Upper lobe of right lung (tissue), 1 donor: ENCODE data around the gene WAC. TPM values are rescaled to one million over a fixed set of nuclear protein-coding genes. Genes with fewer than 3 reads are reported as not detected.
"Not testable (repeated sequence)": the region's sequence is repeated elsewhere in the genome, so short reads cannot be mapped to it uniquely, and the experiment has no call there.

Experiments
- ATAC-seq: fragments of 200-7000 bp; cut with Tn5 transposase; one replicate; pipeline ENCODE4 v1.9.1; 2020; ENCODE audit warnings: mild to moderate bottlenecking, moderate library complexity
- DNase-seq: peaks from one replicate; pipeline ENCODE4 v3.0.0-alpha.2; 2020
- H3K27ac ChIP-seq: fragments of 200-600 bp; one replicate; pipeline ENCODE4 v1.8.0; 2022
- H3K27me3 ChIP-seq: fragments of 200-600 bp; one replicate; pipeline ENCODE4 v1.8.0; 2022; ENCODE audit warnings: mild to moderate bottlenecking
- H3K36me3 ChIP-seq: fragments of 200-600 bp; one replicate; pipeline ENCODE4 v1.8.0; 2022
- H3K4me1 ChIP-seq: fragments of 200-600 bp; one replicate; pipeline ENCODE4 v1.8.0; 2022
- H3K4me3 ChIP-seq: fragments of 200-600 bp; one replicate; pipeline ENCODE4 v1.8.0; 2022; ENCODE audit warnings: mild to moderate bottlenecking
- H3K9me3 ChIP-seq: fragments of 200-600 bp; one replicate; pipeline ENCODE4 v1.8.0; 2022
- intact Hi-C: fragments of 100-400 bp; cut with DNase I; formaldehyde crosslinking; loops from one replicate; pipeline ENCODE4 v1.11.0; 2022
- total RNA-seq: library from RNA; stranded (reverse); fragmentation: NEBNext Ultra II Directional; extraction: Animal tissue kit (Norgen Biotek cat#: 25700); gene quantifications from one replicate; pipeline ENCODE4 v1.2.1, GENCODE V29; 2021
- TF ChIP-seq, protein P1 (sequence below): fragments of 200-600 bp; IDR thresholded peaks from one replicate; pipeline ENCODE4 v1.8.0; 2022; ENCODE audit warnings: antibody characterized with exemption
- donor health status: DM: no; HTN: yes; CAD: no; lungs with severe emphysema.

The WAC gene
- total RNA-seq, 1 donor from 2014 or later, result 122 TPM

DNA sequence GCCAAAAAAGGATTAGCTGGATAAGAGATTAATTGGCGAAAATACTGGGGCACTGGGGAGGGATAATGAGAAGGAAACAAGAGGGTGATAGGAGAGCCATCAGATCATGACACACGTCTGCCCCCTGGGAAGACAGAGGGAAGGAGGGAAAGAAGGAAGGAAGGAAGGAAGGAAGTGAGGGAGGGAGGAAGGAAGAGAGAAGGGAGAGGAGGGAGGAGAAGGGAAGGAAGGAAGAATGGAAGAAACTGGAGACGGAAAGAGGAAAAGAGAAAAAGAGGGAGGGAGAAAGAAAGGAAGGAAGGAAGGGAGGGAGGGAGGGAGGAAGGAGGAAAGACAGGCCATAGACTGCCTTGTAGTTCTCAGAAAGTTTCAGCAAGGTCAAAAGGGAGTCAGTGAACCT is 37.8 kb upstream of the WAC start:
- no peaks in the 10 kb centered on the region for H3K4me1 ChIP-seq
- H3K27me3 ChIP-seq, result no peaks in the 10 kb centered on the region
- no peak overlapping the region for H3K4me3 ChIP-seq
- no peak overlapping the region for H3K27ac ChIP-seq
- TF ChIP-seq, protein P1, sequence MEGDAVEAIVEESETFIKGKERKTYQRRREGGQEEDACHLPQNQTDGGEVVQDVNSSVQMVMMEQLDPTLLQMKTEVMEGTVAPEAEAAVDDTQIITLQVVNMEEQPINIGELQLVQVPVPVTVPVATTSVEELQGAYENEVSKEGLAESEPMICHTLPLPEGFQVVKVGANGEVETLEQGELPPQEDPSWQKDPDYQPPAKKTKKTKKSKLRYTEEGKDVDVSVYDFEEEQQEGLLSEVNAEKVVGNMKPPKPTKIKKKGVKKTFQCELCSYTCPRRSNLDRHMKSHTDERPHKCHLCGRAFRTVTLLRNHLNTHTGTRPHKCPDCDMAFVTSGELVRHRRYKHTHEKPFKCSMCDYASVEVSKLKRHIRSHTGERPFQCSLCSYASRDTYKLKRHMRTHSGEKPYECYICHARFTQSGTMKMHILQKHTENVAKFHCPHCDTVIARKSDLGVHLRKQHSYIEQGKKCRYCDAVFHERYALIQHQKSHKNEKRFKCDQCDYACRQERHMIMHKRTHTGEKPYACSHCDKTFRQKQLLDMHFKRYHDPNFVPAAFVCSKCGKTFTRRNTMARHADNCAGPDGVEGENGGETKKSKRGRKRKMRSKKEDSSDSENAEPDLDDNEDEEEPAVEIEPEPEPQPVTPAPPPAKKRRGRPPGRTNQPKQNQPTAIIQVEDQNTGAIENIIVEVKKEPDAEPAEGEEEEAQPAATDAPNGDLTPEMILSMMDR, result no peak
- no peaks in the 10 kb centered on the region for H3K36me3 ChIP-seq
- ATAC-seq (no peak), DNase-seq (no peak)
- H3K9me3 ChIP-seq, result no peaks in the 10 kb centered on the region
- intact Hi-C loops, result no loop called here

DNA sequence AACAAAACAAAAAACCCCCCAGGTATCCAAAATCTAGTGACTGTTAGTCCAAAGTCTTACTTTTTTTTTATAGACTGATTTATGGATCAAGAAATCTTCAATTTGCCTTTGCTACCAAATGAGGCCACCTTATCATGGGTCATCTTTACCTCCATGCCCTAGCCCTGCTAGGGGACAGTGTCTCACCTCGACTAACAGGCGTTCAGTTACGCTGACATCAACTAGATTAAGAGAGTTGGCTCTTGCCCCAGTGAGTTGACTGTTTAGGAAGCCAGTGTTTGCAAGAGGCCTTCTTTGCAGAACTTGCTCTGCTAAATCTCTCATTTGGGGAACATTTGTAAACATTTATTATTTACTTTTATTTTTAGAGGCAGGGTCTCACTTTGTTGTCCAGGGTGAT is 36.9 kb upstream of the WAC start:
- H3K4me1 ChIP-seq, result no peaks in the 10 kb centered on the region
- no peak overlapping the region for H3K27ac ChIP-seq
- intact Hi-C loops, result no loop called here
- H3K27me3 ChIP-seq, result no peaks in the 10 kb centered on the region
- DNase-seq, result no peak
- TF ChIP-seq, protein P1, result no peak
- ATAC-seq, result no peak
- no peaks in the 10 kb centered on the region for H3K36me3 ChIP-seq
- H3K4me3 ChIP-seq, result no peak overlapping the region
- no peaks in the 10 kb centered on the region for H3K9me3 ChIP-seq

DNA sequence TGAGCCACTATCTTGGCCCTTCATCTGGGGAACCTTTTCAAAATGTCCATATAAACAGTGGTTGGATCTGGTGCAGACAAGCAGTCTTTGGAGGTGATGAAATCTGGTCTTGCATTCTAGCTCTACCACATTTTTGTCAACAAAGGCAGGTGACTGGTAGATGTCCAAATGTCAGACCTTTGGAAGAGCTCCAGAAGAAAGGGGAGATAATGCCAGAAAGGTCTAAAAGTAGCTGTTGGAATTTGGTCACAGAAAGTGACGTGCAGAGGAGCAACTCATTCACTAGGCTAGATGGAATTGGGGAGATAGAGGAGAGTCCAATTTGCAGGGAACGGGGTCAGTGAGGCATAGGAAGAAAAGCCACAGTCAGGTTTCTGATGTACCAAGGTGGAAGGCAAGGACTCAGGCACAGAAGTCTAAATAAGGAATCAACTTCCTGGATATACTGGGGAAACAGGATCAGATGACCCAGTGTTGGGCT is 36.4 kb upstream of the WAC start:
- Histone ChIP-seq H3K27ac (no peak overlapping the region), H3K4me1 (no peaks in the 10 kb centered on the region), H3K27me3 (no peaks in the 10 kb centered on the region), H3K4me3 (no peak overlapping the region), H3K9me3 (no peaks in the 10 kb centered on the region), H3K36me3 (no peaks in the 10 kb centered on the region)
- DNase-seq (no peak), ATAC-seq (peak; percentile 29)
- TF ChIP-seq, protein P1, result no peak
- intact Hi-C loops, result no loop called here

DNA sequence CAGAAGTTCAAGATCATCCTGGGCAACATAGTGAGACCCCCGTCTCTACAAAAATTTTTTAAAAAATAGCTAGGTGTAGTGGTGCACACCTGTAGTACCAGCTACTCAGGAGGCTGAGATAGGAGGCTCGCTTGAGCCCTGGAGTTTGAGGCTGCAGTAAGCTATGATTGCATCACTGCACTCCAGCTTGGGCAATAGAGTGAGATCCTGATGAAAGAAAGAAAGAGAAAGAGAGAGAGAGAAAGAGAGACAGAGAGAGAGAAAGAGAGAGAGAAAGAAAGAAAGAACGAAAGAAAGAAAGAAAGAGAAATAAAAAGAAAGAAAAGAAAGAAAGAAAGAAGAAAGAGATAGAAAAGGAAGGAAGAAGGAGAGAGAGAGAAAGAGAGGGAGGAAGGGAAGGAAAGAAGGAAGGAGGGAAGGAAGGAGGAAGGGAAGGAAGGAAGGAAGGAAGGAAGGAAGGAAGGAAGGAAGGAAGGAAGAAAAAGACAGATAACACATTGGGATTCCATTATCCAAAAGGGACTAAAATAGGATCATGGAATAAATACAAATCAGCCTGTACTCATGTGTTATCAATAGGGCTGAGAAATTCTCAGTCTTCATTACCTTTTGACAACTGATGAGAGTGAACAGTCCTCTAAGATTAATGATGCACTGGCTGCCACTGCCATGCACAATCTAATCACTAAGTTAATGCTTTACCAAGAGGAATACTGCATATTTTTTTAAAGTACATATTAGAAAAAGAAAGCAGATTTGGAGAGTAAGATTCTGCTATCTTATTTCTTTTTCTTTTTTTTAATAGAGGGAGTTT is 35.4 kb upstream of the WAC start:
- no peaks in the 10 kb centered on the region for H3K4me1 ChIP-seq
- no peaks in the 10 kb centered on the region for H3K9me3 ChIP-seq
- no peaks in the 10 kb centered on the region for H3K27me3 ChIP-seq
- intact Hi-C loops, result no loop called here
- no peak overlapping the region for H3K27ac ChIP-seq
- H3K4me3 ChIP-seq, result no peak overlapping the region
- TF ChIP-seq, protein P1, result no peak
- ATAC-seq, result no peak
- no peaks in the 10 kb centered on the region for H3K36me3 ChIP-seq
- no peak for DNase-seq

DNA sequence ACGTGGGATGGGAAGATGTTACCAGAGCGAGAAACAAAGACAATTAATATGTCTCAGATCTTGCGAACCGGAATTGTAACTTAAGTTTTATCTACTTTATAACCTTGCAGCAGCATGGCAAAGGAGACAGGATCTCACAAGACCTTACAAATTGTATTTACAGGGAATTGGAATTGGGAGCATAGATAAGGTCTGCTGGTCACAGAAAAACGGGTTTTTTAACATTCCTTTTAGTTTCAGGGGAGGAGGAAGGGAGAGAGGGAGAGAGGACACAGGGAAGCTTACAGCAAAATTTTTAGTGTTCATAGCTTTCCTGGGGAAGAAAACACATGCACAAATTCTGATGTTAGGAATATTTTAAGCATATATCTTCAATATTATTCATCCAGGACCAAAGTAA is 32.7 kb upstream of the WAC start:
- intact Hi-C loops, H3K27ac ChIP-seq, H3K36me3 ChIP-seq, ATAC-seq, H3K4me1 ChIP-seq, H3K9me3 ChIP-seq, H3K27me3 ChIP-seq, DNase-seq, H3K4me3 ChIP-seq: not testable (repeated sequence)

DNA sequence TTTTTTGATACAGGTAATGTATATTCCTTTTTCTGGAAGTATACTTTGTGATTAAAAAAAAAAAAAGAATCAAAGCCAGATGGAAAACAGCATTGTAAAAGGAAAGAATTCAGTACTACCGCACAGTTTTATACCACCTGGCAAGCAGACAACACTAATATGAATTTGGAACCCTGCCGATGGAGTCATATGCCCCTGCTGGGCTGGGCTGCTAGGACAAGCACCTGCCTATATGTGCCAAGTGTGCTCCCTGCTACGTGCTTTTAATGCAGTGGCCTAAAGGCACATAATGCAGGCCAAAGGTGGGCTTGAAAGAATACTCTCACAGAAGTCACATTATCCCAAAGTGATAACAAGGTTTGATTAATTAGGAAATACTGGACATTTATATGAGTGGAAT is 29.8 kb upstream of the WAC start:
- intact Hi-C loops, result no loop called here
- DNase-seq, result no peak
- H3K27ac ChIP-seq, result no peak overlapping the region
- no peaks in the 10 kb centered on the region for H3K36me3 ChIP-seq
- no peak overlapping the region for H3K4me3 ChIP-seq
- peak; percentile 49 for ATAC-seq
- H3K27me3 ChIP-seq, result no peaks in the 10 kb centered on the region
- TF ChIP-seq, protein P1, result no peak
- H3K9me3 ChIP-seq, result no peaks in the 10 kb centered on the region
- no peaks in the 10 kb centered on the region for H3K4me1 ChIP-seq
